HPDE6-E6E7 (cell line): ENCODE measurements around the gene QSOX2.

Experiments used
- DNase-seq: peaks from one replicate; pipeline ENCODE4 v3.0.0; 2011; ENCODE audit warnings: missing footprints; ENCODE audit errors: extremely low spot score

The QSOX2 gene

GRCh38 chr9:136245219-136246150, at the start of gene QSOX2:
QSOX2 (minus strand) TSS chr9:136245812; CDS start chr9:136245803, 9 bp downstream.
- DNase-seq, result peak; percentile 51

GRCh38 chr9:136295055-136295454, 49.4 kb upstream of the QSOX2 start:
- DNase-seq, result no peak

- DNase-seq, result no peak
These were observed 48.8 kb upstream of the QSOX2 start for GRCh38 chr9:136294437-136294836.

- DNase-seq, result no peak
These were observed 48.0 kb upstream of the QSOX2 start for GRCh38 chr9:136293476-136294077.

GRCh38 chr9:136292591-136293448, 47.2 kb upstream of the QSOX2 start:
- no peak for DNase-seq

- DNase-seq, result no peak
These were observed 46.5 kb upstream of the QSOX2 start for GRCh38 chr9:136292026-136292538.

- no peak for DNase-seq
These were observed 45.9 kb upstream of the QSOX2 start for GRCh38 chr9:136291306-136292025.

GRCh38 chr9:136290508-136291000, 44.9 kb upstream of the QSOX2 start:
- DNase-seq, result no peak

- DNase-seq, result no peak
These were observed 44.3 kb upstream of the QSOX2 start for GRCh38 chr9:136289651-136290507.

- DNase-seq, result no peak
These were observed 42.5 kb upstream of the QSOX2 start for GRCh38 chr9:136287960-136288753.

- no peak for DNase-seq
These were observed 41.4 kb upstream of the QSOX2 start for GRCh38 chr9:136286987-136287379.

GRCh38 chr9:136286359-136286986, 40.9 kb upstream of the QSOX2 start:
- DNase-seq, result no peak

- no peak for DNase-seq
These were observed 40.1 kb upstream of the QSOX2 start for GRCh38 chr9:136285501-136286358.

- no peak for DNase-seq
These were observed 39.3 kb upstream of the QSOX2 start for GRCh38 chr9:136284951-136285350.

- DNase-seq, result no peak
These were observed 38.7 kb upstream of the QSOX2 start for GRCh38 chr9:136284311-136284710.

- DNase-seq, result peak; percentile 85
These were observed 38.0 kb upstream of the QSOX2 start for GRCh38 chr9:136283291-136284235.
